ENCODE measurements around the gene C16orf90.

C16orf90 gene, protein sequence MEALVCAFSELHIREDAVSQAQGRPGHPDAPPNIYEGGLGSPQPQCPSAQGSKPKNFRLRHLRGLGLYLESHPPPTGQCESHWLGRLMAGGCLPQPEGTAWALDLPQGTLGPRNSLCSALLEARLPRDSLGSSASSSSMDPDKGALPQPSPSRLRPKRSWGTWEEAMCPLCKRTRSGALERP

DNA sequence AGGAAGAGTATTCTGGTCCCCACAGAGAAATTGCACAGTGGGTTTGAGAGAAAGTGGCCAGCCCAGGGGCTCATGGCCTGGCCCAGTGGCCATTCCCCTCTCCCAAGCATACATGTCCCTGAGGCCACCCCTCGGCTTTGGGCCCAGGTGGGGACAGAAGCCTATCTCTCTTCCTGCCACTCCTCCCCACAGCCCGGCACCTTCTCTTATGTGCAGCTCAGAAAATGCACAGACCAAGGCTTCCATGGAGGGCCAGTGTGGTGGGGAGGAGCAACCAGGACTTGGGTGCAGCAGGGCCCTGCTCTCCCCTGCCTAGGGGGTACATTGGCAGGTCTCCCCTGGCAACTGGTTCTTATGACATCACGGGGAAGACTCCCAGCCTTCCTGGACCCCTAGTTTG, at the start of gene C16orf90:
C16orf90 (minus strand) TSS at position 314 of the 400 bp plus-strand sequence; CDS start at position 246, 68 bp downstream.
- H3K9me3 ChIP-seq (ENCODE audit: control insufficient read depth, insufficient read depth, low read depth, low read length) = no peaks in the 10 kb centered on the region
- ChIA-PET CTCF (no interaction called here), POLR2A (no interaction called here)

More for the DNA sequence above, at the start of gene C16orf90:
- H3K27ac ChIP-seq (ENCODE audit: extremely low read depth, low read depth, low read length) = no peak within 1 kb of the TSS
- TF ChIP-seq ZNF423 (tag by site-specific recombination; IDR thresholded peaks at IDR 0.05) (no peak), SALL2 (tag by site-specific recombination; IDR thresholded peaks at IDR 0.05; ENCODE audit: borderline replicate concordance) (no peak), RBAK (tag by site-specific recombination; IDR thresholded peaks at IDR 0.05) (no peak), YY2 (tag by site-specific recombination; IDR thresholded peaks at IDR 0.05) (no peak), ZNF148 (tag by site-specific recombination; IDR thresholded peaks at IDR 0.05; ENCODE audit: borderline replicate concordance) (no peak), SP7 (tag by site-specific recombination; IDR thresholded peaks at IDR 0.05) (no peak), HIC1 (tag by site-specific recombination; IDR thresholded peaks at IDR 0.05) (no peak), ZNF510 (tag by site-specific recombination; IDR thresholded peaks at IDR 0.05; ENCODE audit: insufficient replicate concordance) (no peak), ZBTB20 (tag by site-specific recombination; IDR thresholded peaks at IDR 0.05) (no peak), BCL6B (tag by site-specific recombination; IDR thresholded peaks at IDR 0.05) (no peak), IKZF3 (tag by site-specific recombination; IDR thresholded peaks at IDR 0.05) (no peak), ZNF366 (tag by site-specific recombination; conservative IDR thresholded peaks at IDR 0.05) (no peak), ZNF621 (tag by site-specific recombination; IDR thresholded peaks at IDR 0.05) (no peak), ZNF19 (tag by site-specific recombination; IDR thresholded peaks at IDR 0.05; ENCODE audit: low read depth) (no peak), ZBTB26 (tag by site-specific recombination; optimal IDR thresholded peaks at IDR 0.05) (no peak), ZFP3 (tag by site-specific recombination; IDR thresholded peaks at IDR 0.05; ENCODE audit: low read depth) (no peak), ZNF791 (tag by site-specific recombination; IDR thresholded peaks at IDR 0.05) (no peak)
- TF ChIP-seq, protein P1, sequence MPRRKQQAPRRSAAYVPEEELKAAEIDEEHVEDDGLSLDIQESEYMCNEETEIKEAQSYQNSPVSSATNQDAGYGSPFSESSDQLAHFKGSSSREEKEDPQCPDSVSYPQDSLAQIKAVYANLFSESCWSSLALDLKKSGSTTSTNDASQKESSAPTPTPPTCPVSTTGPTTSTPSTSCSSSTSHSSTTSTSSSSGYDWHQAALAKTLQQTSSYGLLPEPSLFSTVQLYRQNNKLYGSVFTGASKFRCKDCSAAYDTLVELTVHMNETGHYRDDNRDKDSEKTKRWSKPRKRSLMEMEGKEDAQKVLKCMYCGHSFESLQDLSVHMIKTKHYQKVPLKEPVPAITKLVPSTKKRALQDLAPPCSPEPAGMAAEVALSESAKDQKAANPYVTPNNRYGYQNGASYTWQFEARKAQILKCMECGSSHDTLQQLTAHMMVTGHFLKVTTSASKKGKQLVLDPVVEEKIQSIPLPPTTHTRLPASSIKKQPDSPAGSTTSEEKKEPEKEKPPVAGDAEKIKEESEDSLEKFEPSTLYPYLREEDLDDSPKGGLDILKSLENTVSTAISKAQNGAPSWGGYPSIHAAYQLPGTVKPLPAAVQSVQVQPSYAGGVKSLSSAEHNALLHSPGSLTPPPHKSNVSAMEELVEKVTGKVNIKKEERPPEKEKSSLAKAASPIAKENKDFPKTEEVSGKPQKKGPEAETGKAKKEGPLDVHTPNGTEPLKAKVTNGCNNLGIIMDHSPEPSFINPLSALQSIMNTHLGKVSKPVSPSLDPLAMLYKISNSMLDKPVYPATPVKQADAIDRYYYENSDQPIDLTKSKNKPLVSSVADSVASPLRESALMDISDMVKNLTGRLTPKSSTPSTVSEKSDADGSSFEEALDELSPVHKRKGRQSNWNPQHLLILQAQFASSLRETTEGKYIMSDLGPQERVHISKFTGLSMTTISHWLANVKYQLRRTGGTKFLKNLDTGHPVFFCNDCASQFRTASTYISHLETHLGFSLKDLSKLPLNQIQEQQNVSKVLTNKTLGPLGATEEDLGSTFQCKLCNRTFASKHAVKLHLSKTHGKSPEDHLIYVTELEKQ (tag by site-specific recombination; IDR thresholded peaks at IDR 0.05; ENCODE audit: borderline replicate concordance) = no peak
- TF ChIP-seq, protein P2, sequence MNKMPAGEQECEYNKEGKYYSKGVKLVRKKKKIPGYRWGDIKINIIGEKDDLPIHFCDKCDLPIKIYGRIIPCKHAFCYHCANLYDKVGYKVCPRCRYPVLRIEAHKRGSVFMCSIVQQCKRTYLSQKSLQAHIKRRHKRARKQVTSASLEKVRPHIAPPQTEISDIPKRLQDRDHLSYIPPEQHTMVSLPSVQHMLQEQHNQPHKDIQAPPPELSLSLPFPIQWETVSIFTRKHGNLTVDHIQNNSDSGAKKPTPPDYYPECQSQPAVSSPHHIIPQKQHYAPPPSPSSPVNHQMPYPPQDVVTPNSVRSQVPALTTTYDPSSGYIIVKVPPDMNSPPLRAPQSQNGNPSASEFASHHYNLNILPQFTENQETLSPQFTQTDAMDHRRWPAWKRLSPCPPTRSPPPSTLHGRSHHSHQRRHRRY (tag by site-specific recombination; IDR thresholded peaks at IDR 0.05) = no peak
- H3K4me3 ChIP-seq (ENCODE audit: low read depth, low read length) = no peak within 1 kb of the TSS
- no peaks in the 10 kb centered on the region for H3K4me1 ChIP-seq (ENCODE audit: control insufficient read depth, insufficient read depth, low read length)
- no peaks in the 10 kb centered on the region for H3K36me3 ChIP-seq (ENCODE audit: control insufficient read depth in 2 of 2, insufficient read depth in 1 of 2, low read length in 2 of 2)

Data from HEK293 (cell line).